ENCODE measurements around the gene CYBA.

CYBA gene

GRCh38 chr16:88629835-88630234 is 21.0 kb downstream of the CYBA start:
- Histone ChIP-seq H3K36me3 (ENCODE audit: low read depth) (peaks cover 63% of the 10 kb centered on the region), H3K4me1 (ENCODE audit: insufficient read depth, poor library complexity, severe bottlenecking) (no peaks in the 10 kb centered on the region), H3K27me3 (ENCODE audit: insufficient read depth, poor library complexity, severe bottlenecking) (no peaks in the 10 kb centered on the region), H3K4me3 (ENCODE audit: severe bottlenecking) (no peak overlapping the region), H3K27ac (ENCODE audit: poor library complexity, severe bottlenecking) (no peak overlapping the region), H3K9me3 (ENCODE audit: severe bottlenecking) (no peaks in the 10 kb centered on the region)
- no peak for TF ChIP-seq CTCF (IDR thresholded peaks at IDR 0.05; ENCODE audit: poor library complexity, severe bottlenecking)
- ATAC-seq (ENCODE audit: low read depth) (no peak), DNase-seq (ENCODE audit: low spot score) (no peak)

GRCh38 chr16:88628512-88628974 is 22.3 kb downstream of the CYBA start:
- H3K4me3 ChIP-seq (ENCODE audit: severe bottlenecking), result no peak overlapping the region
- no peaks in the 10 kb centered on the region for H3K27me3 ChIP-seq (ENCODE audit: insufficient read depth, poor library complexity, severe bottlenecking)
- H3K27ac ChIP-seq (ENCODE audit: poor library complexity, severe bottlenecking), result no peak overlapping the region
- no peak for DNase-seq (ENCODE audit: low spot score)
- no peaks in the 10 kb centered on the region for H3K9me3 ChIP-seq (ENCODE audit: severe bottlenecking)
- no peaks in the 10 kb centered on the region for H3K4me1 ChIP-seq (ENCODE audit: insufficient read depth, poor library complexity, severe bottlenecking)
- TF ChIP-seq CTCF (IDR thresholded peaks at IDR 0.05; ENCODE audit: poor library complexity, severe bottlenecking), result peak; percentile 32
- H3K36me3 ChIP-seq (ENCODE audit: low read depth), result peaks cover 76% of the 10 kb centered on the region
- peak; percentile 35; the same call in 2 of the 3 replicates for ATAC-seq (ENCODE audit: low read depth)

- Histone ChIP-seq H3K27me3 (ENCODE audit: insufficient read depth, poor library complexity, severe bottlenecking) (no peaks in the 10 kb centered on the region), H3K4me3 (ENCODE audit: severe bottlenecking) (no peak overlapping the region), H3K4me1 (ENCODE audit: insufficient read depth, poor library complexity, severe bottlenecking) (no peaks in the 10 kb centered on the region), H3K27ac (ENCODE audit: poor library complexity, severe bottlenecking) (no peak overlapping the region), H3K9me3 (ENCODE audit: severe bottlenecking) (no peaks in the 10 kb centered on the region), H3K36me3 (ENCODE audit: low read depth) (peaks cover 84% of the 10 kb centered on the region)
- ATAC-seq (ENCODE audit: low read depth), result no peak
- DNase-seq (ENCODE audit: low spot score), result no peak
- no peak for TF ChIP-seq CTCF (IDR thresholded peaks at IDR 0.05; ENCODE audit: poor library complexity, severe bottlenecking)
These were observed 23.1 kb downstream of the CYBA start for GRCh38 chr16:88627531-88628411.

GRCh38 chr16:88626646-88627045 is 24.2 kb downstream of the CYBA start:
- Histone ChIP-seq H3K27me3 (ENCODE audit: insufficient read depth, poor library complexity, severe bottlenecking) (no peaks in the 10 kb centered on the region), H3K4me1 (ENCODE audit: insufficient read depth, poor library complexity, severe bottlenecking) (no peaks in the 10 kb centered on the region), H3K9me3 (ENCODE audit: severe bottlenecking) (no peaks in the 10 kb centered on the region), H3K27ac (ENCODE audit: poor library complexity, severe bottlenecking) (no peak overlapping the region), H3K36me3 (ENCODE audit: low read depth) (peaks cover 95% of the 10 kb centered on the region), H3K4me3 (ENCODE audit: severe bottlenecking) (no peak overlapping the region)
- TF ChIP-seq CTCF (IDR thresholded peaks at IDR 0.05; ENCODE audit: poor library complexity, severe bottlenecking), result no peak
- ATAC-seq (ENCODE audit: low read depth), result no peak
- DNase-seq (ENCODE audit: low spot score), result no peak

Data from RWPE2 (cell line).